ENCODE results near the gene LRRTM4.

LRRTM4 gene

GRCh38 chr2:77522888-77523287, 712 bp upstream of the LRRTM4 start:
- no peak for DNase-seq (ENCODE audit: low spot score)
- TF ChIP-seq, protein P1, sequence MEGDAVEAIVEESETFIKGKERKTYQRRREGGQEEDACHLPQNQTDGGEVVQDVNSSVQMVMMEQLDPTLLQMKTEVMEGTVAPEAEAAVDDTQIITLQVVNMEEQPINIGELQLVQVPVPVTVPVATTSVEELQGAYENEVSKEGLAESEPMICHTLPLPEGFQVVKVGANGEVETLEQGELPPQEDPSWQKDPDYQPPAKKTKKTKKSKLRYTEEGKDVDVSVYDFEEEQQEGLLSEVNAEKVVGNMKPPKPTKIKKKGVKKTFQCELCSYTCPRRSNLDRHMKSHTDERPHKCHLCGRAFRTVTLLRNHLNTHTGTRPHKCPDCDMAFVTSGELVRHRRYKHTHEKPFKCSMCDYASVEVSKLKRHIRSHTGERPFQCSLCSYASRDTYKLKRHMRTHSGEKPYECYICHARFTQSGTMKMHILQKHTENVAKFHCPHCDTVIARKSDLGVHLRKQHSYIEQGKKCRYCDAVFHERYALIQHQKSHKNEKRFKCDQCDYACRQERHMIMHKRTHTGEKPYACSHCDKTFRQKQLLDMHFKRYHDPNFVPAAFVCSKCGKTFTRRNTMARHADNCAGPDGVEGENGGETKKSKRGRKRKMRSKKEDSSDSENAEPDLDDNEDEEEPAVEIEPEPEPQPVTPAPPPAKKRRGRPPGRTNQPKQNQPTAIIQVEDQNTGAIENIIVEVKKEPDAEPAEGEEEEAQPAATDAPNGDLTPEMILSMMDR (IDR thresholded peaks at IDR 0.05; ENCODE audit: extremely low read depth, missing control alignments), result no peak

- DNase-seq (ENCODE audit: low spot score), result no peak
- TF ChIP-seq, protein P1 (IDR thresholded peaks at IDR 0.05; ENCODE audit: extremely low read depth, missing control alignments), result no peak
Observed at GRCh38 chr2:77521548-77521891, 656 bp downstream of the LRRTM4 start.

- TF ChIP-seq, protein P1 (IDR thresholded peaks at IDR 0.05; ENCODE audit: extremely low read depth, missing control alignments), result no peak
- DNase-seq (ENCODE audit: low spot score), result no peak
Observed at GRCh38 chr2:77520641-77521547, 1.3 kb downstream of the LRRTM4 start.

GRCh38 chr2:77519888-77520506, 2.2 kb downstream of the LRRTM4 start:
- no peak for DNase-seq (ENCODE audit: low spot score)
- TF ChIP-seq, protein P1 (IDR thresholded peaks at IDR 0.05; ENCODE audit: extremely low read depth, missing control alignments), result no peak

DNA sequence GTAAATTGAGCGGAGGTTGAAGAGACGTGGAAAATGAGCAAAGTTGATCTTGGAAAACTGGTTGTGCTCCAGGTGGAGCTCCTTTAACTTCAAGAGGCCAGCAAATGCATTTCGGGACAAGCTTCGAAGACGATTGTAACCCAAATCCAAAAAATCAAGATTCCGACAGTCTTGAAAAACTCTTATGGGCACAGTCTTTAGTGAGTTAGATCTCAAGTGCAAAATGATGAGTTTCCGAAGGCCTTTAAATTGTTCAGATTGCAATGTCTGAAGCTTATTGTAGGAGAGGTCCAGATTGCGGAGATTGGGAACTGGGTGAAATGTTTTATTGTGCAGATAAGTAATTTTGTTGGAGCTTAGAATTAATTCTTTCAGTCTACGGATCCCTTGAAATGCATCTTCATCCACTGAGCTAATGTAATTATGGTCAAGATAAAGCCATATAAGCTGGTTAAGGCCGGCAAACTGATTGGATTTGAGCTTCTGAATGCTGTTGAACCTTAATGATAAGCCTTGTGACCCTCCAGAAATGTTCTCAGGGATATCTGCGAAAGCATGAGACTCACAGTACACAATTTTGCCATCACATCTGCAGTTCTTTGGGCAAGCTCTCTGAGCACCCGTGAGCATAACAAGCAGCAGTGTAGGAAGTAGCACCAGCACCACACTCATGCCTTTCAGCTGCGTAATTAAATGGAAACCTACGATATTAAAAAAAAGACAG, 2.9 kb downstream of the LRRTM4 start:
- DNase-seq (ENCODE audit: low spot score), result no peak
- TF ChIP-seq, protein P1 (IDR thresholded peaks at IDR 0.05; ENCODE audit: extremely low read depth, missing control alignments), result no peak

GRCh38 chr2:77518311-77518710, 3.9 kb downstream of the LRRTM4 start:
- TF ChIP-seq, protein P1 (IDR thresholded peaks at IDR 0.05; ENCODE audit: extremely low read depth, missing control alignments), result no peak
- no peak for DNase-seq (ENCODE audit: low spot score)

DNA sequence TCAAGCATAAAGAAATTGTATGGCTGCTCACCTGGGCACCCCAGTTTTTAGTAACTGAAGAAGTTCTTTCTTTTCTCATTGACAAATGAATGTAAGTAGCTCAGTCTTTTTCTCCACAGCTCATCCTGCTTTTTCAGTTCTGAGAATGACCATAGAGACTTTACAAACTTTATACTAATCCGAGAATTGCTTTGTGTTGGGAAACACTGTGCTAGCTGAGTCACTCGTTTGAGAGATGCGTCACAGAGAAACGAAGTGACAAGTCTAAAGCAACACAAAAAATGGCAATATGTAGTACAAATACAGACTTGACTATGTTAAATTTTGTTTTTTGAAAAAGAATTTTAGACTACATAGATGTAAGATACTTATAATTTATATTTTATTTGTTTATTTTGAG, 9.0 kb downstream of the LRRTM4 start:
- no peak for DNase-seq (ENCODE audit: low spot score)
- TF ChIP-seq, protein P1 (IDR thresholded peaks at IDR 0.05; ENCODE audit: extremely low read depth, missing control alignments), result no peak
